Testis (tissue), 2 donors: ENCODE data around the gene AGAP1.

ENCODE experiments used
- POLR2A ChIP-seq: fragments of 450-650 bp; IDR thresholded peaks from one replicate; pipeline ENCODE4 v1.6.1; 2017; ENCODE audit warnings: antibody characterized with exemption, mild to moderate bottlenecking, moderate library complexity
- TF ChIP-seq, protein P1 (sequence below), 3 experiments: fragments of 450-650 bp in 2 of 3; fragments of 200-600 bp in 1 of 3; sonication (generic) in 1 of 3; IDR thresholded peaks; one replicate each; pipeline ENCODE4 v1.5.1; 2016 to 2019; ENCODE audit warnings: antibody characterized with exemption in 3 of 3, mild to moderate bottlenecking in 2 of 3, moderate library complexity in 1 of 3

DNA sequence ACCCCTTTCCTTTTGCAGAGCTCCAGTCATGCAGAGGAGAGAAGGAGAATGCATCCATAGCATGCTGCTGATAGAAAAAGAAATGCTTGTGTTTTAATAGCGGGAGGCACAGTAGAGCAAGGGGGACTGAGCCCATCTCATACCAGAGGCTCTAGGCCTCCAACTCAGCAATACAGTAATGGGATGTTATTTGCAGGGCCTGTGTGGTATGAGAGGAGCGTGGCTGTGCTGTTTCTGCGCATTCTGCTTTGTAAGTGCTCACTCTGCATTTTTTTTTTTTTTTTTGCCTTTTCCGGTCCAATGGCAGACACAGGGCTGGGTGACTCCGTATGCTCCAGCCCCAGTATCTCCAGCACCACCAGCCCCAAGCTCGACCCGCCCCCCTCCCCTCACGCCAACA lies 474.3 kb downstream of the AGAP1 start:
- TF ChIP-seq, protein P1, sequence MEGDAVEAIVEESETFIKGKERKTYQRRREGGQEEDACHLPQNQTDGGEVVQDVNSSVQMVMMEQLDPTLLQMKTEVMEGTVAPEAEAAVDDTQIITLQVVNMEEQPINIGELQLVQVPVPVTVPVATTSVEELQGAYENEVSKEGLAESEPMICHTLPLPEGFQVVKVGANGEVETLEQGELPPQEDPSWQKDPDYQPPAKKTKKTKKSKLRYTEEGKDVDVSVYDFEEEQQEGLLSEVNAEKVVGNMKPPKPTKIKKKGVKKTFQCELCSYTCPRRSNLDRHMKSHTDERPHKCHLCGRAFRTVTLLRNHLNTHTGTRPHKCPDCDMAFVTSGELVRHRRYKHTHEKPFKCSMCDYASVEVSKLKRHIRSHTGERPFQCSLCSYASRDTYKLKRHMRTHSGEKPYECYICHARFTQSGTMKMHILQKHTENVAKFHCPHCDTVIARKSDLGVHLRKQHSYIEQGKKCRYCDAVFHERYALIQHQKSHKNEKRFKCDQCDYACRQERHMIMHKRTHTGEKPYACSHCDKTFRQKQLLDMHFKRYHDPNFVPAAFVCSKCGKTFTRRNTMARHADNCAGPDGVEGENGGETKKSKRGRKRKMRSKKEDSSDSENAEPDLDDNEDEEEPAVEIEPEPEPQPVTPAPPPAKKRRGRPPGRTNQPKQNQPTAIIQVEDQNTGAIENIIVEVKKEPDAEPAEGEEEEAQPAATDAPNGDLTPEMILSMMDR (IDR thresholded peaks at IDR 0.05), result no peak
- no peak for TF ChIP-seq POLR2A
